Keratinocyte (primary cell): Measurements from ENCODE around the gene PAX7. TPM values are rescaled to one million over a fixed set of nuclear protein-coding genes. Genes with fewer than 3 reads are reported as not detected.

Experiments
- DNase-seq: peaks from one replicate; pipeline ENCODE4 v3.0.0-alpha.2; 2011; ENCODE audit warnings: low read depth, missing footprints, low spot score
- FAIRE-seq: peaks from 2 replicates; lab custom pipeline; 2011; peaks lifted over from hg19 to GRCh38; lab: Jason Lieb, UNC
- H2AFZ ChIP-seq: 2 replicates; pipeline ENCODE4 v1.6.0; 2012; ENCODE audit warnings: low read length, control low read depth, inconsistent platforms; ENCODE audit not compliant: control insufficient read depth
- H3K27ac ChIP-seq: 2 replicates; pipeline ENCODE4 v1.5.1; 2011; ENCODE audit warnings: low read length; ENCODE audit not compliant: control insufficient read depth, insufficient read depth
- H3K27me3 ChIP-seq: 3 replicates; pipeline ENCODE4 v1.6.0; 2011; ENCODE audit warnings: low read length; ENCODE audit not compliant: control insufficient read depth, insufficient read depth; ENCODE audit errors: extremely low read depth
- H3K36me3 ChIP-seq, 2 experiments: 2 replicates in 1 of 2; 3 replicates in 1 of 2; pipeline ENCODE4 v1.5.1; 2011; ENCODE audit warnings: low read length in 2 of 2, mild to moderate bottlenecking in 1 of 2; ENCODE audit not compliant: control insufficient read depth in 2 of 2, insufficient read depth in 2 of 2; ENCODE audit errors: extremely low read depth in 1 of 2
- H3K4me1 ChIP-seq: 3 replicates; pipeline ENCODE4 v1.5.1; 2011; ENCODE audit warnings: low read length; ENCODE audit not compliant: control insufficient read depth, insufficient read depth; ENCODE audit errors: extremely low read depth
- H3K4me2 ChIP-seq: 3 replicates; pipeline ENCODE4 v1.6.0; 2011; ENCODE audit warnings: low read depth, low read length; ENCODE audit not compliant: control insufficient read depth, insufficient read depth; ENCODE audit errors: extremely low read depth
- H3K4me3 ChIP-seq, 3 experiments: fragments of 200-600 bp in 1 of 3; sonication (generic) in 1 of 3; 2 replicates in 2 of 3; 3 replicates in 1 of 3; pipeline ENCODE4 v1.5.1; 2011 to 2016; ENCODE audit warnings: low read length in 3 of 3, mild to moderate bottlenecking in 3 of 3, control low read depth in 2 of 3, inconsistent platforms in 1 of 3, low read depth in 1 of 3, mixed read lengths in 1 of 3, mixed run types in 1 of 3, moderate library complexity in 1 of 3; ENCODE audit not compliant: control insufficient read depth in 2 of 3, insufficient read depth in 2 of 3; ENCODE audit errors: extremely low read depth in 1 of 3
- H3K79me2 ChIP-seq: 2 replicates; pipeline ENCODE4 v1.6.0; 2012; ENCODE audit warnings: low read length; ENCODE audit not compliant: control insufficient read depth, insufficient read depth
- H3K9ac ChIP-seq: 3 replicates; pipeline ENCODE4 v1.6.0; 2011; ENCODE audit warnings: low read length; ENCODE audit not compliant: control insufficient read depth, insufficient read depth; ENCODE audit errors: extremely low read depth
- H3K9me1 ChIP-seq: 3 replicates; pipeline ENCODE4 v1.6.0; 2011; ENCODE audit warnings: low read length; ENCODE audit not compliant: control insufficient read depth, insufficient read depth; ENCODE audit errors: extremely low read depth
- H3K9me3 ChIP-seq: 2 replicates; pipeline ENCODE4 v1.5.1; 2012; ENCODE audit warnings: low read depth, low read length; ENCODE audit not compliant: control insufficient read depth
- H4K20me1 ChIP-seq: 3 replicates; pipeline ENCODE4 v1.6.0; 2011; ENCODE audit warnings: low read length; ENCODE audit not compliant: control insufficient read depth, insufficient read depth; ENCODE audit errors: extremely low read depth
- CTCF ChIP-seq, 3 experiments: IDR thresholded peaks in 1 of 3; conservative IDR thresholded peaks in 1 of 3; optimal IDR thresholded peaks in 1 of 3; 2 replicates in 2 of 3; 3 replicates in 1 of 3; pipeline versions ENCODE3 to v1.5.1; 2011; ENCODE audit warnings: low read length in 3 of 3, mild to moderate bottlenecking in 3 of 3, moderate library complexity in 2 of 3, control low read depth in 1 of 3, inconsistent platforms in 1 of 3; ENCODE audit not compliant: insufficient read depth in 2 of 3; ENCODE audit errors: extremely low read depth in 1 of 3
- EZH2 ChIP-seq: IDR thresholded peaks from one replicate; pipeline ENCODE4 v1.6.1; 2012; ENCODE audit warnings: inconsistent platforms, mild to moderate bottlenecking, low read length, moderate library complexity
- dilution Hi-C: fragments of 300-500 bp; cut with MboI; formaldehyde crosslinking; loops from one replicate; pipeline ENCODE4 v1.7.0; 2020; ENCODE audit warnings: low sequenced_read_pairs; ENCODE audit not compliant: extremely low pct_ligation_motif_present
- polyA plus RNA-seq, 5 experiments: library from polyadenylated mRNA; depleted of rRNA in 3 of 5; stranded (reverse) in 3 of 5; stranded (forward) in 1 of 5; unstranded in 1 of 5; fragments of >200 nt; gene quantifications; 1 replicate in 1 of 5; 2 replicates in 3 of 5; 3 replicates in 1 of 5; pipeline versions ENCODE4 v1.2.1 to v1.2.3, GENCODE V29; 2011 to 2012; ENCODE audit warnings: missing spikeins in 2 of 5, low read depth in 1 of 5, low replicate concordance in 1 of 5

PAX7 gene
- polyA plus RNA-seq, 1 donor (not counting 4 experiments of a cell fraction or from before 2014, with no cell fraction given), result not detected

GRCh38 chr1:18769140-18769539, 138.5 kb downstream of the PAX7 start:
- no peaks in the 10 kb centered on the region for H3K4me1 ChIP-seq
- H3K27ac ChIP-seq, result no peak overlapping the region
- H3K9me3 ChIP-seq, result no peaks in the 10 kb centered on the region
- no peak overlapping the region for H3K4me3 ChIP-seq
- no peaks in the 10 kb centered on the region for H3K79me2 ChIP-seq
- FAIRE-seq, result no peak
- H2AFZ ChIP-seq, result no peak overlapping the region
- no peaks in the 10 kb centered on the region for H3K9me1 ChIP-seq
- TF ChIP-seq EZH2, result no peak
- TF ChIP-seq CTCF (optimal IDR thresholded peaks at IDR 0.05 in 1 of 3, IDR thresholded peaks at IDR 0.05 in 1 of 3, conservative IDR thresholded peaks at IDR 0.05 in 1 of 3; ENCODE audit: extremely low read depth in 1 of 3, insufficient read depth in 2 of 3, low read length in 3 of 3), result no peak
- dilution Hi-C loops, result no loop called here
- no peak overlapping the region for H3K9ac ChIP-seq
- H3K36me3 ChIP-seq, result no peaks in the 10 kb centered on the region
- no peaks in the 10 kb centered on the region for H4K20me1 ChIP-seq
- no peak for DNase-seq
- peaks cover 26% of the 10 kb centered on the region for H3K27me3 ChIP-seq
- no peak overlapping the region for H3K4me2 ChIP-seq

GRCh38 chr1:18770799-18771198, 140.2 kb downstream of the PAX7 start:
- DNase-seq, result no peak

More at GRCh38 chr1:18770799-18771198, 140.2 kb downstream of the PAX7 start:
- Histone ChIP-seq H3K27ac (no peak overlapping the region), H3K27me3 (peaks cover 21% of the 10 kb centered on the region), H3K9ac (no peak overlapping the region), H3K9me1 (no peaks in the 10 kb centered on the region), H4K20me1 (no peaks in the 10 kb centered on the region), H3K4me3 (no peak overlapping the region), H3K4me1 (no peaks in the 10 kb centered on the region), H2AFZ (no peak overlapping the region), H3K9me3 (no peaks in the 10 kb centered on the region), H3K79me2 (no peaks in the 10 kb centered on the region), H3K36me3 (no peaks in the 10 kb centered on the region), H3K4me2 (no peak overlapping the region)
- FAIRE-seq, result no peak
- no peak for TF ChIP-seq CTCF (optimal IDR thresholded peaks at IDR 0.05 in 1 of 3, IDR thresholded peaks at IDR 0.05 in 1 of 3, conservative IDR thresholded peaks at IDR 0.05 in 1 of 3; ENCODE audit: extremely low read depth in 1 of 3, insufficient read depth in 2 of 3, low read length in 3 of 3)
- no peak for TF ChIP-seq EZH2
- dilution Hi-C loops, result no loop called here
